HG02759 (cell line): ENCODE measurements around the gene ABCB9.
"Not testable (repeated sequence)": the region's sequence is repeated elsewhere in the genome, so short reads cannot be mapped to it uniquely, and the experiment has no call there.

ENCODE experiments used
- ATAC-seq: cut with Tn5 transposase; IDR thresholded peaks from one replicate; pipeline ENCODE4 v1.9.1; 2021; ENCODE audit warnings: mild to moderate bottlenecking, moderate library complexity; ENCODE audit not compliant: unreplicated experiment

ABCB9 gene

GRCh38 chr12:122965851-122966742 is at the start of gene ABCB9:
ABCB9 (minus strand) TSS chr12:122966463; CDS start chr12:122960235, 6,228 bp downstream.
- ATAC-seq: peak; percentile 78

- ATAC-seq: not testable (repeated sequence)
Observed at GRCh38 chr12:123014473-123014872, 48.2 kb upstream of the ABCB9 start.

GRCh38 chr12:123013185-123014095 is 47.2 kb upstream of the ABCB9 start:
- ATAC-seq: no peak

- ATAC-seq: no peak
Observed at GRCh38 chr12:123011701-123012100, 45.4 kb upstream of the ABCB9 start.

- ATAC-seq: no peak
Observed at GRCh38 chr12:123010681-123011080, 44.4 kb upstream of the ABCB9 start.

- no peak for ATAC-seq
Observed at GRCh38 chr12:123010110-123010509, 43.8 kb upstream of the ABCB9 start.

- ATAC-seq: no peak
Observed at GRCh38 chr12:123006977-123007376, 40.7 kb upstream of the ABCB9 start.

- ATAC-seq: no peak
Observed at GRCh38 chr12:123005081-123005626, 38.9 kb upstream of the ABCB9 start.

GRCh38 chr12:123004287-123004686 is 38.0 kb upstream of the ABCB9 start:
- no peak for ATAC-seq

GRCh38 chr12:123003257-123003656 is 37.0 kb upstream of the ABCB9 start:
- no peak for ATAC-seq

GRCh38 chr12:123001464-123001863 is 35.2 kb upstream of the ABCB9 start:
- ATAC-seq: no peak

GRCh38 chr12:123000578-123000977 is 34.3 kb upstream of the ABCB9 start:
- no peak for ATAC-seq

- ATAC-seq: no peak
Observed at GRCh38 chr12:122999986-123000420, 33.7 kb upstream of the ABCB9 start.

GRCh38 chr12:122999196-122999946 is 33.1 kb upstream of the ABCB9 start:
- no peak for ATAC-seq

GRCh38 chr12:122998316-122998715 is 32.1 kb upstream of the ABCB9 start:
- ATAC-seq: no peak

GRCh38 chr12:122997343-122998250 is 31.3 kb upstream of the ABCB9 start:
- ATAC-seq: no peak

- ATAC-seq: no peak
Observed at GRCh38 chr12:122996621-122997342, 30.5 kb upstream of the ABCB9 start.

GRCh38 chr12:122996188-122996601 is 29.9 kb upstream of the ABCB9 start:
- ATAC-seq: no peak
